OCI-LY1 (cell line): ENCODE data around the gene GRB10.

ENCODE experiments used
- CTCF ChIP-seq: fragments of 200-600 bp; sonication (generic), shearing (Covaris generic); IDR thresholded peaks from 2 replicates; pipeline ENCODE4 v1.5.1; 2017; ENCODE audit warnings: mild to moderate bottlenecking, antibody characterized with exemption, low read length, moderate library complexity, mixed read lengths
- EZH2 ChIP-seq: fragments of 200-600 bp; sonication (generic), shearing (Covaris generic); IDR thresholded peaks from 2 replicates; pipeline ENCODE4 v1.8.0; 2017; ENCODE audit warnings: borderline replicate concordance, mixed run types, mild to moderate bottlenecking, antibody characterized with exemption, low read length, moderate library complexity, mixed read lengths

GRCh38 chr7:50791938-50792341 is 9.2 kb upstream of the GRB10 start:
- no peak for TF ChIP-seq CTCF
- no peak for TF ChIP-seq EZH2
